K562 (cell line): ENCODE data around the gene LOXHD1. TPM values are rescaled to one million over a fixed set of nuclear protein-coding genes. Genes with fewer than 3 reads are reported as not detected.
A peak's percentile ranks its signal among the peaks of the same experiment; 100 is the strongest.

Experiments
- ATAC-seq: fragments of 200-7000 bp; cut with Tn5 transposase; 3 replicates; pipeline ENCODE4 v1.9.1; 2020; ENCODE audit warnings: moderate library complexity
- BruUV-seq: library from RNA; stranded (reverse); fragments of 400-500 nt; replicated peaks from 2 replicates; lab custom pipeline; 2021; lab: Mats Ljungman, UMichigan
- CTCF ChIA-PET: fragments of 300-600 bp; formaldehyde crosslinking; extraction: SDS; loops from one replicate; lab custom pipeline; 2021; ENCODE audit warnings: low intra/inter-chr PET ratio; lab: Yijun Ruan, JAX
- POLR2A ChIA-PET: fragments of 300-600, 350-650 bp; sonication (Branson Sonifier 250); formaldehyde crosslinking; extraction: SDS; loops from one replicate; lab custom pipeline; 2021; ENCODE audit warnings: antibody characterized with exemption, inconsistent platforms; lab: Yijun Ruan, JAX
- DNase-seq, 4 experiments: peaks; one replicate each; pipeline versions ENCODE4 v3.0.0 to v3.0.0-alpha.2; 2011 to 2018; ENCODE audit warnings: low spot score in 3 of 4, mixed read lengths in 3 of 4; ENCODE audit errors: extremely low read depth in 1 of 4
- FAIRE-seq: peaks from 2 replicates; lab custom pipeline; 2011; peaks lifted over from hg19 to GRCh38; lab: Jason Lieb, UNC
- H2AFZ ChIP-seq: 2 replicates; pipeline ENCODE4 v1.6.0; 2011; ENCODE audit warnings: low read depth, low read length, control low read depth, inconsistent platforms
- H3K27ac ChIP-seq: fragments of 200-600 bp; 3 replicates; pipeline ENCODE4 v1.8.0; 2011; ENCODE audit warnings: low read depth, mild to moderate bottlenecking, control low read depth, inconsistent platforms, low read length, moderate library complexity, mixed read lengths; ENCODE audit errors: extremely low read depth
- H3K27me3 ChIP-seq, 2 experiments: fragments of 300-600 bp in 1 of 2; 2 replicates in 1 of 2; 3 replicates in 1 of 2; pipeline versions ENCODE4 v1.6.0 to v1.8.0; 2011; ENCODE audit warnings: inconsistent platforms in 2 of 2, low read length in 2 of 2, mild to moderate bottlenecking in 1 of 2, mixed read lengths in 1 of 2, moderate library complexity in 1 of 2; ENCODE audit not compliant: control insufficient read depth in 2 of 2, insufficient read depth in 2 of 2
- H3K36me3 ChIP-seq: fragments of 300-600 bp; 3 replicates; pipeline ENCODE4 v1.8.0; 2011; ENCODE audit warnings: mild to moderate bottlenecking, low read length, inconsistent platforms; ENCODE audit not compliant: control insufficient read depth, insufficient read depth
- H3K4me1 ChIP-seq, 2 experiments: fragments of 200-600 bp in 1 of 2; replicated peaks in 1 of 2; 2 replicates in 1 of 2; 3 replicates in 1 of 2; pipeline versions ENCODE4 v1.5.1 to v1.8.0; 2011; ENCODE audit warnings: inconsistent platforms in 2 of 2, low read length in 2 of 2, mild to moderate bottlenecking in 1 of 2, mixed read lengths in 1 of 2, moderate library complexity in 1 of 2; ENCODE audit not compliant: control insufficient read depth in 2 of 2, insufficient read depth in 2 of 2
- H3K4me2 ChIP-seq: 2 replicates; pipeline ENCODE4 v1.6.1; 2011; ENCODE audit warnings: low read length, control low read depth, inconsistent platforms, mixed read lengths; ENCODE audit not compliant: insufficient read depth
- H3K4me3 ChIP-seq: fragments of 200-600 bp; sonication (generic), shearing (Covaris generic); 2 replicates; pipeline ENCODE4 v1.5.1; 2016; ENCODE audit warnings: control low read depth, inconsistent platforms
- H3K79me2 ChIP-seq: fragments of 200-600 bp; 3 replicates; pipeline ENCODE4 v1.8.0; 2011; ENCODE audit warnings: low read length, inconsistent platforms; ENCODE audit not compliant: control insufficient read depth, insufficient read depth
- H3K9ac ChIP-seq, 2 experiments: 2 replicates each; pipeline versions ENCODE4 v1.6.0 to v1.6.1; 2011; ENCODE audit warnings: low read depth in 2 of 2, low read length in 2 of 2, control low read depth in 1 of 2, inconsistent platforms in 1 of 2, mild to moderate bottlenecking in 1 of 2, mixed read lengths in 1 of 2; ENCODE audit not compliant: insufficient read depth in 1 of 2
- H3K9me1 ChIP-seq: one replicate; pipeline ENCODE4 v1.6.0; 2011; ENCODE audit warnings: inconsistent platforms, mild to moderate bottlenecking, low read length, moderate library complexity; ENCODE audit not compliant: control insufficient read depth, insufficient read depth
- H3K9me3 ChIP-seq: replicated peaks from 2 replicates; pipeline ENCODE4 v1.5.1; 2011; ENCODE audit warnings: low read depth, low read length, inconsistent platforms; ENCODE audit not compliant: control insufficient read depth, insufficient read depth
- H4K20me1 ChIP-seq: replicated peaks from 2 replicates; pipeline ENCODE4 v1.6.1; 2011; ENCODE audit warnings: low read length, inconsistent platforms, mixed read lengths; ENCODE audit not compliant: control insufficient read depth, insufficient read depth
- ATF7 ChIP-seq: fragments of 450-650 bp; IDR thresholded peaks from 2 replicates; pipeline ENCODE4 v1.7.1; 2014; ENCODE audit warnings: mild to moderate bottlenecking, moderate library complexity
- CTBP1 ChIP-seq: fragments of 450-650 bp; IDR thresholded peaks from 2 replicates; pipeline ENCODE4 v1.6.1; 2016; ENCODE audit warnings: borderline replicate concordance
- EZH2 ChIP-seq: IDR thresholded peaks from 2 replicates; pipeline ENCODE4 v1.6.1; 2012; ENCODE audit warnings: low read depth, mild to moderate bottlenecking, inconsistent platforms, low read length, borderline replicate concordance
- FOXJ3 ChIP-seq: sonication (generic); formaldehyde crosslinking; IDR thresholded peaks from 2 replicates; pipeline ENCODE4 v1.4.0; 2020; ENCODE audit warnings: mild to moderate bottlenecking, missing genetic modification reagents
- JUN ChIP-seq, 2 experiments: sonication (generic) in 1 of 2; formaldehyde crosslinking in 1 of 2; IDR thresholded peaks; 2 replicates each; pipeline versions ENCODE4 v1.6.1 to v1.8.0; 2012 to 2022; ENCODE audit warnings: borderline replicate concordance in 2 of 2, mild to moderate bottlenecking in 2 of 2, improper control_type of control experiment in 1 of 2, low read depth in 1 of 2, low read length in 1 of 2, missing genetic modification reagents in 1 of 2
- PHB2 ChIP-seq: fragments of 450-650 bp; IDR thresholded peaks from 2 replicates; pipeline ENCODE4 v1.6.1; 2017; ENCODE audit warnings: low read depth
- SOX6 ChIP-seq: fragments of 450-650 bp; IDR thresholded peaks from 2 replicates; pipeline ENCODE4 v1.6.1; 2014; ENCODE audit warnings: mild to moderate bottlenecking
- TCF3 ChIP-seq: sonication (generic); formaldehyde crosslinking; IDR thresholded peaks from 2 replicates; pipeline ENCODE4 v1.4.0; 2020; ENCODE audit warnings: mild to moderate bottlenecking, missing genetic modification reagents
- ZNF79 ChIP-seq: fragments of 250-450 bp; sonication (Bioruptor Pico); IDR thresholded peaks from 2 replicates; pipeline ENCODE4 v1.4.0; 2020; ENCODE audit warnings: low read depth, mild to moderate bottlenecking, moderate library complexity
- WGBS: fragments of 100-300 bp; shearing (Covaris generic); methylation state at CpG from one replicate; pipeline ENCODE4 v1.1.6; 2016; ENCODE audit warnings: low coverage, mixed read lengths; ENCODE audit not compliant: insufficient coverage; ENCODE audit errors: missing lambda C conversion rate; 5-methylcytosine and 5-hydroxymethylcytosine counted together
- in situ Hi-C: fragments of 300-500 bp; cut with MboI; formaldehyde crosslinking; loops from 4 replicates; pipeline ENCODE4 v1.15.0; 2018; ENCODE audit warnings: inconsistent platforms, mixed read lengths
- intact Hi-C: fragments of 100-400 bp; cut with micrococcal nuclease; formaldehyde crosslinking; loops from 2 replicates; pipeline ENCODE4 v1.14.2; 2022
- polyA plus RNA-seq, 8 experiments: library from polyadenylated mRNA; depleted of rRNA in 4 of 8; stranded (reverse) in 5 of 8; unstranded in 3 of 8; fragments of >200 nt; fragmentation: Nextera tagmentation in 2 of 8; fragmentation: Illumina TruSeq in 1 of 8; extraction: Ambion mirVana in 2 of 8; extraction: Trizol in 1 of 8; gene quantifications; 2 replicates each; pipeline versions ENCODE4 v1.2.1 to v1.2.3, GENCODE V29; 2011 to 2014; ENCODE audit warnings: inconsistent platforms in 1 of 8, missing spikeins in 1 of 8
- total RNA-seq, 7 experiments: library from RNA; depleted of rRNA in 6 of 7; stranded (reverse); fragments of >200 nt in 6 of 7; fragmentation: Illumina TruSeq in 2 of 7; extraction: Trizol in 2 of 7; gene quantifications; 2 replicates each; pipeline versions ENCODE4 v1.2.1 to v1.2.3, GENCODE V29; 2011 to 2021; ENCODE audit warnings: low replicate concordance in 1 of 7
- TF ChIP-seq, protein P1 (sequence below): fragments of 450-650 bp; IDR thresholded peaks from 2 replicates; pipeline ENCODE4 v1.6.1; 2016; ENCODE audit warnings: missing biosample characterization, missing genetic modification characterization
- TF ChIP-seq, protein P2 (sequence below), 2 experiments: fragments of 450-650 bp in 1 of 2; sonication (generic) in 1 of 2; formaldehyde crosslinking in 1 of 2; IDR thresholded peaks in 1 of 2; conservative IDR thresholded peaks in 1 of 2; 2 replicates each; pipeline versions ENCODE4 v1.6.1 to v1.8.1; 2016 to 2023; ENCODE audit warnings: mild to moderate bottlenecking in 2 of 2, moderate library complexity in 2 of 2, inconsistent platforms in 1 of 2, missing genetic modification reagents in 1 of 2
- TF ChIP-seq, protein P3 (sequence below): fragments of 250-450 bp; sonication (Bioruptor Pico); IDR thresholded peaks from 2 replicates; pipeline ENCODE4 v1.4.0; 2020

LOXHD1 gene
- total and polyA plus RNA-seq, 9 of the 15 experiments (the other 6 are each of a cell fraction or from before 2014, with no cell fraction given), result not detected

DNA sequence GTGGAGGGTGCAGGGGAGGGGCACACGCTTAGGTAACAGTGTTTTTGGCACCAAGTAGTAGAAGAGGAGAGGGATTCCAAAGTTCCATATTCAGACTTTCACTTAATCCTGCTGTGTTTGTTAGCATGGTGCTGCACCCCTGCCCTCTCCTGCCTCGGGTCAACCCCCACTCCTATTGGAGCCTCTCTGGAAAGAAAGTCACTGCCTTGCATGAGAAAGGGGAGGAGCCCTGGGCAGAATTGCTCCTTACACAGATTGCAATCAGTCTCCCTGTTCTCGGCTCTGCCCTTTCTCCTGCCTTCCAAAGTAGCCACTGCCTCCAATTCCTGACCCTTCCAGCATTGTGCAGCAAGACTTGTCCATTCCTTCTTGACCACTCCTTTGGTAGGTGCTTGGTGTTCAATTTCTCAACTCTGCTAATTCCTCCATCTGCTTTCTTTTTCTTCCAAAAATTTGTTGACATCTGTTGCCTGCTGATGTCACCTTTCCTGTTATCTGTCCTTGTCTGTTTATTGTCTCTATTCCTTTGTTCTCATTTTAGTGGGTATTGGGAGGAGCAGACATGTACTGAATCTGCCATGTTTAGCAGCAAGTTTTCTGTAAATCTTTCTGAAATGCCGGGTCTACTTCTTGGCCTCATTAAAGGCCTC, 225.4 kb downstream of the LOXHD1 start:
- ChIA-PET CTCF (interaction anchor here (0.5 kb wide), 1 partner anchor 19 kb away, joined by 5 read pairs; no protein-coding TSS in a partner anchor), POLR2A (interaction anchor here (1.1 kb wide), 1 partner anchor 10 kb away, joined by 4 read pairs; no protein-coding TSS in a partner anchor)
- no peaks in the 10 kb centered on the region for H3K9me1 ChIP-seq
- H3K4me2 ChIP-seq, result peak overlapping the region; percentile 21; the same call in 1 of the 2 replicates
- 0% methylated on average over 3 of the region's 4 CpGs for WGBS
- no peaks in the 10 kb centered on the region for H3K9me3 ChIP-seq
- in situ Hi-C loops (no loop called here), intact Hi-C loops (no loop called here)
- H3K9ac ChIP-seq, result no peak overlapping the region
- H3K79me2 ChIP-seq, result no peaks in the 10 kb centered on the region
- H2AFZ ChIP-seq, result no peak overlapping the region
- FAIRE-seq, result no peak
- H3K4me1 ChIP-seq, result peaks cover 0 to 13% of the 10 kb centered on the region in 2 experiments; a peak in 4 of 5 replicates
- no peak overlapping the region for H3K27ac ChIP-seq
- BruUV-seq, result no TSS peak
- no peak for DNase-seq
- H3K27me3 ChIP-seq, result no peaks in the 10 kb centered on the region; a peak in 1 of 5 replicates
- H3K4me3 ChIP-seq, result no peak overlapping the region
- ATAC-seq, result peak; percentile 59
- no peaks in the 10 kb centered on the region for H4K20me1 ChIP-seq
- H3K36me3 ChIP-seq, result no peaks in the 10 kb centered on the region
- no peak for TF ChIP-seq ZNF79 (CRISPR knock-in tag)
- peak; percentile 98 for TF ChIP-seq SOX6
- peak; percentile 72; the same call in 1 of the 2 replicates for TF ChIP-seq ATF7
- no peak for TF ChIP-seq PHB2
- TF ChIP-seq FOXJ3 (CRISPR knock-in tag), result no peak
- TF ChIP-seq TCF3 (CRISPR knock-in tag), result no peak
- TF ChIP-seq, protein P1, sequence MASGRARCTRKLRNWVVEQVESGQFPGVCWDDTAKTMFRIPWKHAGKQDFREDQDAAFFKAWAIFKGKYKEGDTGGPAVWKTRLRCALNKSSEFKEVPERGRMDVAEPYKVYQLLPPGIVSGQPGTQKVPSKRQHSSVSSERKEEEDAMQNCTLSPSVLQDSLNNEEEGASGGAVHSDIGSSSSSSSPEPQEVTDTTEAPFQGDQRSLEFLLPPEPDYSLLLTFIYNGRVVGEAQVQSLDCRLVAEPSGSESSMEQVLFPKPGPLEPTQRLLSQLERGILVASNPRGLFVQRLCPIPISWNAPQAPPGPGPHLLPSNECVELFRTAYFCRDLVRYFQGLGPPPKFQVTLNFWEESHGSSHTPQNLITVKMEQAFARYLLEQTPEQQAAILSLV (tag), result no peak
- TF ChIP-seq EZH2, result no peak
- TF ChIP-seq JUN (IDR thresholded peaks at IDR 0.05; ENCODE audit: borderline replicate concordance, low read depth, low read length), result peak; percentile 59; the same call in 1 of the 2 replicates
- no peak for TF ChIP-seq JUN (CRISPR knock-in tag; IDR thresholded peaks at IDR 0.05; ENCODE audit: borderline replicate concordance)
- TF ChIP-seq, protein P2, sequence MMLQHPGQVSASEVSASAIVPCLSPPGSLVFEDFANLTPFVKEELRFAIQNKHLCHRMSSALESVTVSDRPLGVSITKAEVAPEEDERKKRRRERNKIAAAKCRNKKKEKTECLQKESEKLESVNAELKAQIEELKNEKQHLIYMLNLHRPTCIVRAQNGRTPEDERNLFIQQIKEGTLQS (IDR thresholded peaks at IDR 0.05), result peak; percentile 85
- TF ChIP-seq, protein P2 (CRISPR knock-in tag; conservative IDR thresholded peaks at IDR 0.05), result no peak
- TF ChIP-seq, protein P3, sequence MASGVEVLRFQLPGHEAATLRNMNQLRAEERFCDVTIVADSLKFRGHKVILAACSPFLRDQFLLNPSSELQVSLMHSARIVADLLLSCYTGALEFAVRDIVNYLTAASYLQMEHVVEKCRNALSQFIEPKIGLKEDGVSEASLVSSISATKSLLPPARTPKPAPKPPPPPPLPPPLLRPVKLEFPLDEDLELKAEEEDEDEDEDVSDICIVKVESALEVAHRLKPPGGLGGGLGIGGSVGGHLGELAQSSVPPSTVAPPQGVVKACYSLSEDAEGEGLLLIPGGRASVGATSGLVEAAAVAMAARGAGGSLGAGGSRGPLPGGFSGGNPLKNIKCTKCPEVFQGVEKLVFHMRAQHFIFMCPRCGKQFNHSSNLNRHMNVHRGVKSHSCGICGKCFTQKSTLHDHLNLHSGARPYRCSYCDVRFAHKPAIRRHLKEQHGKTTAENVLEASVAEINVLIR (CRISPR knock-in tag), result no peak
- 0 out of 2 replicates have a peak, but pooled peaks have one; percentile 61 for TF ChIP-seq CTBP1
